HepG2 (cell line): ENCODE results near the gene LMOD1. TPM values are rescaled to one million over a fixed set of nuclear protein-coding genes. Genes with fewer than 3 reads are reported as not detected.

Experiments used
- AKAP8 ChIP-seq: sonication (generic); formaldehyde crosslinking; IDR thresholded peaks from 2 replicates; pipeline ENCODE4 v1.5.1; 2020; ENCODE audit warnings: mild to moderate bottlenecking, missing genetic modification reagents
- ARHGAP35 ChIP-seq: sonication (generic); formaldehyde crosslinking; IDR thresholded peaks from 2 replicates; pipeline ENCODE4 v1.9.0; 2022; ENCODE audit warnings: mild to moderate bottlenecking, inconsistent platforms, moderate library complexity, missing genetic modification reagents, borderline replicate concordance
- BCL6 ChIP-seq: IDR thresholded peaks from 2 replicates; pipeline ENCODE4 v1.6.1; 2016; ENCODE audit warnings: missing genetic modification reagents, missing compliant biosample characterization
- CBX2 ChIP-seq, 2 experiments: fragments of 200-600 bp in 1 of 2; sonication (generic); formaldehyde crosslinking in 1 of 2; IDR thresholded peaks; 2 replicates each; pipeline versions ENCODE4 v1.7.0 to v1.8.1; 2018 to 2022; ENCODE audit warnings: low read depth in 2 of 2, low read length in 1 of 2, mild to moderate bottlenecking in 1 of 2, missing genetic modification reagents in 1 of 2
- FIP1L1 ChIP-seq: fragments of 200-400 bp; formaldehyde crosslinking; IDR thresholded peaks from 2 replicates; pipeline ENCODE4 v1.6.1; 2018; ENCODE audit warnings: low read depth, mild to moderate bottlenecking, low read length, moderate library complexity, borderline replicate concordance; ENCODE audit not compliant: insufficient read depth
- FOSL2 ChIP-seq: sonication (generic); formaldehyde crosslinking; IDR thresholded peaks from 2 replicates; pipeline ENCODE4 v1.4.0; 2020; ENCODE audit warnings: missing genetic modification reagents
- GATAD2A ChIP-seq: IDR thresholded peaks from 2 replicates; pipeline ENCODE4 v1.6.1; 2016
- IKZF4 ChIP-seq: sonication (generic); formaldehyde crosslinking; IDR thresholded peaks from 2 replicates; pipeline ENCODE4 v1.5.1; 2020; ENCODE audit warnings: borderline replicate concordance, mild to moderate bottlenecking, low read depth, missing genetic modification reagents; ENCODE audit errors: not compliant biosample characterization
- KLF16 ChIP-seq, 2 experiments: sonication (generic) in 1 of 2; formaldehyde crosslinking in 1 of 2; IDR thresholded peaks; 2 replicates each; pipeline versions ENCODE4 v1.6.1 to v1.8.0; 2016 to 2023; ENCODE audit warnings: missing genetic modification reagents in 2 of 2, missing compliant biosample characterization in 1 of 2
- MAZ ChIP-seq, 2 experiments: sonication (generic) in 1 of 2; formaldehyde crosslinking in 1 of 2; IDR thresholded peaks; 2 replicates each; pipeline versions ENCODE4 v1.5.0 to v1.6.1; 2012 to 2020; ENCODE audit warnings: low read depth in 2 of 2, mild to moderate bottlenecking in 2 of 2, borderline replicate concordance in 1 of 2, improper control_type of control experiment in 1 of 2, low read length in 1 of 2, missing genetic modification reagents in 1 of 2, moderate library complexity in 1 of 2
- NFATC3 ChIP-seq: sonication (generic); formaldehyde crosslinking; IDR thresholded peaks from 2 replicates; pipeline ENCODE4 v1.5.1; 2020; ENCODE audit warnings: mild to moderate bottlenecking, missing genetic modification reagents
- PHF21A ChIP-seq: sonication (generic); formaldehyde crosslinking; IDR thresholded peaks from 2 replicates; pipeline ENCODE4 v1.5.0; 2020; ENCODE audit warnings: mild to moderate bottlenecking, missing genetic modification reagents
- RNF2 ChIP-seq: fragments of 450-650 bp; conservative IDR thresholded peaks from 2 replicates; pipeline ENCODE4 v1.6.1; 2016; ENCODE audit warnings: low read depth
- ZBTB25 ChIP-seq: IDR thresholded peaks from 2 replicates; pipeline ENCODE4 v1.6.1; 2018; ENCODE audit warnings: missing genetic modification reagents
- ZHX2 ChIP-seq, 2 experiments: sonication (generic) in 1 of 2; formaldehyde crosslinking in 1 of 2; IDR thresholded peaks; 2 replicates each; pipeline versions ENCODE4 v1.6.1 to v1.9.0; 2014 to 2022; ENCODE audit warnings: antibody characterized with exemption in 1 of 2, borderline replicate concordance in 1 of 2, inconsistent platforms in 1 of 2, low read depth in 1 of 2, missing genetic modification reagents in 1 of 2
- ZNF414 ChIP-seq: sonication (generic); formaldehyde crosslinking; IDR thresholded peaks from 2 replicates; pipeline ENCODE4 v1.5.0; 2020; ENCODE audit warnings: missing genetic modification reagents
- ZSCAN31 ChIP-seq: sonication (generic); formaldehyde crosslinking; IDR thresholded peaks from 2 replicates; pipeline ENCODE4 v1.5.0; 2020; ENCODE audit warnings: low read depth, mild to moderate bottlenecking, missing genetic modification reagents
- polyA plus RNA-seq, 8 experiments: library from polyadenylated mRNA; depleted of rRNA in 3 of 8; stranded (reverse) in 7 of 8; unstranded in 1 of 8; fragments of >200 nt; fragmentation: Illumina TruSeq in 4 of 8; extraction: Trizol in 4 of 8; gene quantifications; 2 replicates each; pipeline versions ENCODE4 v1.2.1 to v1.2.3, GENCODE V29; 2011 to 2016; ENCODE audit warnings: low read depth in 4 of 8, missing spikeins in 1 of 8, mixed read lengths in 1 of 8; ENCODE audit not compliant: insufficient read depth in 1 of 8
- total RNA-seq, 5 experiments: library from RNA; depleted of rRNA; stranded (reverse); fragments of >200 nt; fragmentation: Illumina TruSeq; extraction: Trizol; gene quantifications; 2 replicates each; pipeline ENCODE4 v1.2.3, GENCODE V29; 2016; ENCODE audit warnings: low read depth in 1 of 5

Gene LMOD1
- total and polyA plus RNA-seq, 2 of the 13 experiments (the other 11 are each of a cell fraction or from before 2014, with no cell fraction given) = not detected

GRCh38 chr1:201955009-201955728 is 8.8 kb upstream of the LMOD1 start, which contains the start of gene TIMM17A (continued):
- TF ChIP-seq ZHX2 (IDR thresholded peaks at IDR 0.05; ENCODE audit: low read depth) (no peak), ZHX2 (CRISPR knock-in tag; IDR thresholded peaks at IDR 0.05; ENCODE audit: borderline replicate concordance) (0 out of 2 replicates have a peak, but pooled peaks have one; percentile 46), FIP1L1 (no peak), CBX2 (IDR thresholded peaks at IDR 0.05; ENCODE audit: low read depth, low read length) (no peak), CBX2 (CRISPR knock-in tag; IDR thresholded peaks at IDR 0.05; ENCODE audit: low read depth) (0 out of 2 replicates have a peak, but pooled peaks have one; percentile 60), ZSCAN31 (CRISPR knock-in tag) (peak; percentile 47), ZBTB25 (CRISPR knock-in tag) (0 out of 2 replicates have a peak, but pooled peaks have one; percentile 24), NFATC3 (CRISPR knock-in tag) (0 out of 2 replicates have a peak, but pooled peaks have one; percentile 43), GATAD2A (CRISPR knock-in tag) (peak; percentile 77), ZNF414 (peak; percentile 50; the same call in 1 of the 2 replicates), RNF2 (0 out of 2 replicates have a peak, but pooled peaks have one; percentile 44), KLF16 (CRISPR knock-in tag; IDR thresholded peaks at IDR 0.05) (peak in 1 of 2 experiments; percentile 72; a peak in 2 of 4 replicates), AKAP8 (CRISPR knock-in tag) (no peak), FOSL2 (CRISPR knock-in tag) (peak; percentile 27; the same call in 1 of the 2 replicates), BCL6 (CRISPR knock-in tag) (peak; percentile 40; the same call in 1 of the 2 replicates), IKZF4 (CRISPR knock-in tag) (peak; percentile 54), PHF21A (CRISPR knock-in tag) (peak; percentile 66; the same call in 1 of the 2 replicates), MAZ (IDR thresholded peaks at IDR 0.05; ENCODE audit: borderline replicate concordance, low read depth, low read length) (no peak), MAZ (CRISPR knock-in tag; IDR thresholded peaks at IDR 0.05; ENCODE audit: low read depth) (peak; percentile 60; the same call in 1 of the 2 replicates), ARHGAP35 (peak; percentile 51; the same call in 1 of the 2 replicates)
